Fibroblast of upper back skin (primary cell): Measurements from ENCODE around the gene PAPPA2.
"Not testable (repeated sequence)": the region's sequence is repeated elsewhere in the genome, so short reads cannot be mapped to it uniquely, and the experiment has no call there.

Experiments used
- DNase-seq: peaks from one replicate; pipeline ENCODE4 v3.0.0-alpha.2; 2013

PAPPA2 gene

DNA sequence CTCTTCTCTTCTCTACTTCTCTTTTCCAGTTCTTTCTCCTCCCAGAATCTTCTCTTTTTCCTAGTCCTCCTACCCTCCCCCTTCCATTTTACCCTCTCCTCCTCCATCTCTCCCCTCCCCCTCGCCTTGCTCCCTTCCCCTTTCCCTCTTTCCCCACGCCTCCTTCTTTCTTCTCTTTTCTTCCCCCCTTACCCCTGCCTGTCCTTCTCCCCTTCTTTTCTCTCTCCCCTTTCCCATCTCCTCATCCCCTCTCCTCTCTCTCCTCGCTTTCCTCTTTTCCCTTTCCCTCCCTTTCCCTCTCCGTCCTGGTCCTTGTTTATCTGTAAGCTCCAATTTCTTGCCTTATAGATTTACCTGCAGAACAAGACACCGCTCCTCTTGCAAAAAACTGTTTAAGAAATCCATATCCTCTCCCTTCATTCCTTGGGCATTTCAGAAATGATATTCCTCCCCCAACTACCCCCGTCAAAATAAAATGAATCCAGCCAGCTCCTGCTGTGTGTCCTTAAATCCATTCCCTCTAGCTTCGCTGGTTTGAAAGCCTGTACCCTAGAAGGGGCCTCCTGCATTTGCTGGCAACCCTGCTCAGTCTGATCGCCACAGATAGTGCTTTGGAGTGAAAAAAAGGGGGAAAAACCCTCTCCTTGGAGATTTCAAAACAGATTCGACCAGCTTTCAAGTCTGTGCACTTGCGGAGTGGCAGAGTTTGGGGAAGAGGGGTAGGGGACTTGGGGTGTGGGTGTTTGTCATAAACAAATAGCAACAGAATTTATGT, 89.4 kb downstream of the PAPPA2 start:
- no peak for DNase-seq

DNA sequence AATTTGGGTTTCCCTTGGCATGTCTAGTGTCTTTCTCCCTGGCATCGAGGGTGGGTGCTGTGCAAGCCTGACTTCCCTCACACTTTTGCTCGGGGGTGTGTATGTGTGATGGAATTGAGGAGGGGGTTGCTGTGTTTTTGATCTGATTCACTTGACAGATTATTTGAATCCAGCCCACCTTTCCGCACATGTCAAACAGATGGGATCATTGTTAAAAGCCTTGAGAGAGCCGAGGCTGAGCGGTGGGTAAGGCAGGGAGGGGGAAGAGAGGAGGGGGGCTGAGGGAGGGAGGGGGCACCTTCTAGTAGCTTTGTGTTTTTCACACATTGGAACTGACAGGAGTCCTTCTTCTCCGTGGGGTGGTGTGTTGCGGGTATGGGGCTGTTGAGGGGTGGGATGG, 90.0 kb downstream of the PAPPA2 start:
- no peak for DNase-seq

DNA sequence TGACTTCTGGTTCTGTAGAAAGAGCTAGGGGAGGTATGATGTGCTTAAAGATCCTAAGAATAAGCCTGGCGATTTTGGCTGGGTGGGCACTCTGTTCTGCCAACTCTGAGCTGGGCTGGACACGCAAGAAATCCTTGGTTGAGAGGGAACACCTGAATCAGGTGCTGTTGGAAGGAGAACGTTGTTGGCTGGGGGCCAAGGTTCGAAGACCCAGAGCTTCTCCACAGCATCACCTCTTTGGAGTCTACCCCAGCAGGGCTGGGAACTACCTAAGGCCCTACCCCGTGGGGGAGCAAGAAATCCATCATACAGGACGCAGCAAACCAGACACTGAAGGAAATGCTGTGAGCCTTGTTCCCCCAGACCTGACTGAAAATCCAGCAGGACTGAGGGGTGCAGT, 93.3 kb downstream of the PAPPA2 start:
- no peak for DNase-seq

DNA sequence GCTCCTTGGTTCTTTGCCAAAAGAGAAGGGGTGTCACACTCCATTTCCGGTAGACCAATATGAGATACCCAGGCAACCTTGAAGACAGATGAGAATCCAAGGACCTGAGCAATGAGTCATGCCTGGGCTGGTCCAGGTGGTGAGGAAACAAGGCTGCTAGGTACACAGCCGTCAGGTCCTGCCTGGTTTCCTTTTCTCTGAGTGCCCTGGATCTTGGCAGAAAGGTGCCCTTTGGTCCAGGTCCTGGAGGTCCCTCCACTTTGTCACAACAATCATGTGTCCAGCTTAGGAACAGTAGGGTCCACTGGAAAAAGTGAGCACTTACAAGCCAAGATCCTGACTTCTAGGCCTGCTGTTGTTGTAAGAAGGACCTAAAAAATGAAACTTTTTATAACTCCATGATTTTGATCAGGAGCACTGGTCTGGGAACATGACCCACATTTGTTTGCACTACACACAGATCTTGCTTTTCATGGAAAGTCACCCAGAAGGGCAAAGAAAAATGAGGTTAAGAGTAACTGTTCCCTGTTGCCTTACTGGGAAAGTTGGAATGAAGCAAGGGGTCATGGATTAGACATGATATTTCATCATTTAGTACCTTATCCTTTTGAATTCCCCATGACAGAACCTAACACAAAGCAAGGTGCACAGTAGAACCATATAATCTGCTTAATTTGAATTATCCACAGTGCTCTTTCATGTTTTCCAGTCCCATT, 94.7 kb downstream of the PAPPA2 start:
- DNase-seq: no peak

DNA sequence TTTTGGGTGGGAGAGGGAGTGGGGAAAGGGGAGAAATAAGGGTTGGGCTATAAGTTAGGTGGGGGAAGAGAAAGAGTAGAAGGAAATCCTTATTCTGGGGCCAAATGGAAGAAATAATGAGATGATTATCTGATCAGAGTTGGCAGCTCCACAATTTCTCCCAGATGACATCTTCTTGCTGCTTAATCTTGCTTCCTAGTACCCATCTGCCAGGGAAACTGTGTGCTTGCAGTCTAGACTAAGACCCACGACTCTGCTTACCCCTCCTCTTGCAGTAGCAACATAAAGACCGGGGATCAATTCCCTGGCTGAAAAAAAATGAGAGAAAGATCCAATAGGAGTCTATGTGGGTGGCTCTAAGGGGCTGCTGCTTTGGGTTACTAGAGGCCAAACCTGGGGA, 95.6 kb downstream of the PAPPA2 start:
- DNase-seq: no peak

DNA sequence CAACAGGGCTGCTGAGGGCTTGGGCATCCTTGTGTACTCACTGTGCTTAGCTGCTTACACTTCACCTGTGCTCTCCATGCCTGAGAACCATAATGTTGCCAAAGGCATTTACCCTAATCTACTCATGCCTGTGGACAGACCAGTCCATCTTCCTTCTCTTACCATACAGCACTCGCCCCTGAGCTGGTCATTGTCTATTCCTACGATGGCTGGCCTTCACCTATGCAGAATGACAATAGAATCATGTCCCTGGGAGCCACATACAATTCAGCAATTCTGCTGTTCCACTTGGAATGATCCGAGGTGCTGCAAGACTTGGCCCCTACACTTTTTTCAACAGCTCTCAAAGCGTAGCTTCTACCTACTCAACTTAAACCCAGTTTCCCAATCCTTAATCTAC, 96.5 kb downstream of the PAPPA2 start:
- DNase-seq: no peak

DNA sequence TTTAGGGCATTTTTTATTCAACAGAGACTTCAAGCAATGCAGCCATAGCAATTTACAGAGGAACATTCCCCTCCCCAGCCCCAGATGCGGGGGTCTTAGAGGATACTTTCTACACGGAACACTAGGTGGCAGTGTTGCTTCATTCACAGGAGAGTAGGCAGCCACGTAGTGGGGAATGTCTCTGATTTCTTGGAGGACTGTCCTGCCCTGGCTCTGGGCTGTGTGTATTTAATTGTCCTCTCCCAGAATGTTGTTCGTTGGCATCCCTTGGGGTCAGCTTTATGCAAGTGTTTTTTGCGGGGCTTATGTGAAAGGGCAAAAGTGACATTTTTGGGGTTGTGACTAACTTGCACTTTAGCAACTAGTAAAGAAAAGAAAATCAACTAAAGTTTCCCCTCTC, 96.9 kb downstream of the PAPPA2 start:
- DNase-seq: peak; percentile 74

DNA sequence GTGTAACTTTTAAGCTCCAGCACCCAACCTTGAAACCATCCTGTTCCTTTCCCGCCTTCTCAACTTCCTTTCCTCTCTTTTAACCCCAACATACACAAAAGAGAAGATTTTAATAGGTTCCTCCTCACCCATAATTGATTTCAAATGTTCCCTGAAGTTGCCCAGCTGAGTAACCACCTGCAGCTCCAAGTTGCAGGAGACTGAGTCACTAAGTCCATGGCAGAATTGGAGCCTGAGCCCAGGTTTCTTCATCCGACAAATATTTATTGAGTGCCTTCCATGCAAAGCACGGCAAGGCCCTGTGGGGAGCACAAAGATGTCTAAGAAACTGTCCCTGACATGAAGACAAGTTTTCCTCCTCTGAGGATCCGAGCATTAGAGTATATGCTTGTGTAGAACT, 97.7 kb downstream of the PAPPA2 start:
- peak; percentile 57 for DNase-seq

DNA sequence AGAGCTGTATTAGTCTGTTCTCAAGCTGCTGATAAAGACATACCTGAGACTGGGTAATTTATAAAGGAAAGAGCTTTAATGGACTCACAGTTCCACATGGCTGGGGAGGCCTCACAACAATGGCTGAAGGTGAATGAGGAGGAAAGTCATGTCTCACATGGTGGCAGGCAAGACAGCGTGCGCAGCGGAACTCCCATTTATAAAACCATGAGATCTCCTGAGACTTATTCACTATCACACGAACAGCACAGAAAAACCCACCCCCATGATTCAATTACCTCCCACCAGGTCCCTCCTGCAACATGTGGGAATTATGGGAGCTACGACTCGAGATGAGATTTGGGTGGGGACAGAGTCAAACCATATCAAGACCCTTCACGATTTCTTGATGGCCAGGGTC, 98.8 kb downstream of the PAPPA2 start:
- not testable (repeated sequence) for DNase-seq

DNA sequence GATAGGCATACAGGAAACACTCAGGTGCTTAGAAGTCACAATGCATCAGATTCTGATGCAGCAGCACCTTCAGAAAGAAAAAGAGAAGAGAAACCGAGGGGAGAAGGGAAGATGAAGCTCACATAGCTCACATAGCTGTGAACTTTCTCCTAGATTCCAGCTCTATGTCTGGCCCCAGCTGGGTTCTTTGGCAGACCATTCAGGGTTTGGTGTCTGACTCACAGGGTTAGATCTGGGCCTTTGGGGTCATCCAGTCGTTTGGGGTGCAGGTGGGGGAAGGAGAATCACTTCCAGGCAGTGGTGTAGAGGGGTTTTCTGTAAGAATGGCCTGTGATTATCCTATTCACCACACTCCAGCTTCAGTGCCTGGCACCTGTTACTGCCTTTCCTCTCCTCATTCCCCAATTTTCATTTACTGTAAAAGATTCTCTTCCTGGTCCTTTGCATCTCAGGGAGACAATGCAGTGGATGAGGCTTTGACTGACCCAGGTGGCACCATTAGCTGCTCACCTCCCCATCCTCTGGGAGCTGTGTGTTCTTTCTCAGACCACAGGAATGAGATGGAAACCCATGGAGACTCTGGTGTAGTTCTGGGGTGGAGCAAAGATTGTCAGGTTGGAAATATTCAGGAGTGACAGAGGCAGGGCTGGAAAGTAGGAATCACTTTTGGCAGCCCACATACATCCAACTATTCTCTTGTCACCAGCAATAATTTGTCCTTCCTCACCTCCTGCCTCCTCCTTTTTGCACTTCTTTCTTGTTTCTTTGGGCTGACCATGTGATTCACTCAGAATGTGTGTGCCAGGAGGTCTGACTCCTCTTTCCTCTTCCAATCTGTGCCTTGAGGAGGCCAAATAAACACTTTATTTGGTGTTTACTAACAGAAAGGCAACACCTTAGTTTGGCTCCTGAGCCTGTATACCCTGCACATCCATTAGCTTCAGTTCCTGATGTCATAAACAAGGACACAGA, 103.3 kb downstream of the PAPPA2 start:
- peak; percentile 50 for DNase-seq

DNA sequence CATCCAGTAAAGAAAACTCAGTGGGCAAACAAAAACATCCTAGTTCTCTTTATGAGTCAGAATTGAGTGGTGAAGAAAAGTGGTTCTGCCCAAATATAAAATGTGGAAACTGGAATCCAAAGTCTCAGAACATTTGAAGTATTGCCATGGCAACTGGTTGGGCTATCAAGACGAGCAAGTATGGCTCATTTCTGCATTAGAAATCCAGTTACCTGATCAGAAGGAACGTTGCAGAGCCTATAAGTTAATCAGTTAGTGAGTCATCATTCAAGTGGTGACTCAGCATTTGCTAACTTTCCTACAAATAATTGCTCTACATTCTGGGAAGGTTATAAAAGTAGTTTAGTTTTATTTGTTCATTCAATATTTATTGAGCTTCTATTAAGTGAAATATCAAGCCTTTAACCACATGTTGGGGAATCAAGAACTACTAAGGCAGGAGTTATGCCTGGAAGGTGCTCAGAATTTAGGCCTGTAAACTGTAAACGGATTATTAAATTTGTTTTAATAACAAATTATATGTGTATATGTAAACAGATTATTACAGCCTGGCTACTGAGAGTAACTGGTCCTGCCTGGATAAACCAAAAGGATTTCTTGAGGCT, 104.3 kb downstream of the PAPPA2 start:
- peak; percentile 61 for DNase-seq

DNA sequence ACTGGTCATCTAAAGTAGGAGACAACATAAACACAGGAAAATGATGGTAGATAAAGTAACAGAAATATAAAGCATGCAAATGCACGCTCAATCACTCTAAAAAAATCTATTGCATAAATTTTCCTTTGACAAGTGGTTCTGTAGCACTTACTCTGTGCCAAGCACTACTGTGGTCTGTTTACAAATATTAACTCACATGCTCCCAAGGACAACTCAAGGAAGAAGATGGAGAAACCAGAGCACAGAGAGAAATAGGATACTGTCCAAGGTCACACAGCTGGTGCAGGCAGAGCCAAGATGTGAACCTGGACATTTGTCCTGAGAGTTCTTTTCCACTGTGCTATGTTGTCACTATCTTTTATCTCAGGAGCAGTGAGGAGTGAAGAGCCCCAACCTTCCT, 105.2 kb downstream of the PAPPA2 start:
- no peak for DNase-seq

DNA sequence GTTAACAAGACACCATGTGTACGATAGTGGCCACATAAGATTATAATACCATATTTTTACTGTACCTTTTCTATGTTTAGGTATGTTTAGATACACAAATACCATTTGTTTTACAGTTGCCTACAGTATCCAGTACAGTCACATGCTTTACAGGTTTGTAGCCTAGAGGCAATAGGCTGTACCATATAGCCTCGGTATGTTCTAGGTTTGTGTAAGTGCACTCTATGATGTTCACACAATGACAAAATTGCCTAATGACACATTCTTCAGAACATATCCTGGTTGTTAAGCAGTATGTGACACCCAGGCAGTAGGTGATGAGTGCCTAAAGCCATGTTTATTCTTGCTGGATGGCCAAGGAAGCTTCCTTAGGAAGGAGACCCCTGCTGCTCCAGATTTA, 111.8 kb downstream of the PAPPA2 start:
- DNase-seq: no peak

DNA sequence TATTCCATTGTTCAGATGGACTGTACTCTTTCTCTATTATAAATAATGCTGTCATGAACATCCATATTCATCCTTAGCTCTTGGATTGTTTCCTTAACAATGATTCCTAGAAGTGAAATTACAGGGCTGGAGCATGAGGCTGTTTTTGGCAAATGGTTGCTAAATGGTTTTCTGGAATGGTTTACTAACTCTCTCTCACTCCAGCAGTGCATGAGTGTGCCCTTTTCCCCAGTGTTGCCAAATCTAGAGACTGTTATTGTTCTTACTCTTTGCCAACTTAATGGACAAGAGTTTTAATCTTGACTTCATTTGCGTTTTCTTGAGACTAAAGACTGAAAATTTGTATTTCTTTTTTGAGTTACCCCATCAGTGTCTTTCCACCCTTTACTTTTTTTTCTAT, 113.0 kb downstream of the PAPPA2 start:
- no peak for DNase-seq

DNA sequence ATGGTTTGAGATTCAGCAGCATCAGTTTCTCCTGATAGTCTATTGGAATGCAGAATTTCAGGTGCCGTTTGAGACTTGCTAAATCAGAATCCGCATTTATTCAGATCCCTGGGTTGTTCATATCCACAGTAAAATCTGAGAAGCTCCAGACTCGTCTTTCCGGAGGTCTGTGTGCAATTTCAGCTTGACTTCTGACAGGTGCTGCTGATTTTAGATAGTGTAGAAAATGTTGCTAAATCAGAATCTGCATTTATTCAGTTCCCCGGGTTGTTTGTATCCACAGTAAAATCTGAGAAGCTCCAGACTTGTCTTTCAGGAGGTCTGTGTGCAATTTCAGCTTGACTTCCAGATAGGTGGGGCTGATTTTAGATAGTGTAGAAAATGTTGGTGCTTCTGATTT, 113.7 kb downstream of the PAPPA2 start:
- no peak for DNase-seq

DNA sequence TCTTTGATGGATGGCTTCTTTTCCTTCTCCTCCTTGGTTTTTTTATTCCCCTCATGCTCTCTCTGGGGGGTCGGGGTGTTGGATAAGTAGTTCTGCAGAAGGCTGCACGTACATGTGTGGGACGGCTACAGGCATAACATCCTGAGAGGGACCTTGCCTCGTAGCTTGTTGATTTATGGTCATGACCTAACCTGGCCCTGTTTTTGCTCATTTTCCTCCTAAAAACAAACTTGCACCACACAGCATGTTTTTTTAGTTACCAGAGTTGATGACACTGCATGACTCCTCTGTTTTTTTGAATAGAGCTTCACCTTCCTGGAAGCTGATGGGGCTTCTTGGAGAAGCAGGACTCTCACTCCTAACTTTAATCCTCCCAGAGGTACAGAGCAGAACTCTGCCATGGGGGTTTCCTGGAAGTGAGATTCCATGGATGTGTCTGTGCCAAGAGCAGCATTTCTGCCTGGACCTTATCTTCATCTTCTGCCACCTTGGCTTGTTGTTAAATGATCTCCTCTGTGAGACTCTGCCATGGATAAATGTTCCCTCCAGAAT, 114.7 kb downstream of the PAPPA2 start:
- peak; percentile 36 for DNase-seq

DNA sequence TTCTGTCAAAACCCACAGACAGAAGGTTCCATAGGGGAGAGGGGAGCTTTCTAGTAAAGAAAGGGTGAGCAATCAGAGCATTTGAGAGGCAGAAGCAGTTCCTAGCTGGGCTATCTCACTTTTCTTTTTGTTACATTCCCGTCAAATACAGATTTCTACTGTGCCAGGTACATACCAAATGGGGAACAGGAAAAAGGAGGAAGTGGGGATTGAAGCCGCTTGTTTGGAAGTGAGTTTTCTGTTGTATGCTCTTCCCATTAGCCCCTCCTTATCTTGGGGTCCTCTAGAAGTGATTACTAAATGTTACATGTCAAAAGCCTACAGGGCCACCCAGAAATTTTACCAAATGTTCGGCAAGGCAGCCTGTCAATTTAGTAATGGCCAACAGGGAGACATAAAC, 116.1 kb downstream of the PAPPA2 start:
- DNase-seq: no peak

DNA sequence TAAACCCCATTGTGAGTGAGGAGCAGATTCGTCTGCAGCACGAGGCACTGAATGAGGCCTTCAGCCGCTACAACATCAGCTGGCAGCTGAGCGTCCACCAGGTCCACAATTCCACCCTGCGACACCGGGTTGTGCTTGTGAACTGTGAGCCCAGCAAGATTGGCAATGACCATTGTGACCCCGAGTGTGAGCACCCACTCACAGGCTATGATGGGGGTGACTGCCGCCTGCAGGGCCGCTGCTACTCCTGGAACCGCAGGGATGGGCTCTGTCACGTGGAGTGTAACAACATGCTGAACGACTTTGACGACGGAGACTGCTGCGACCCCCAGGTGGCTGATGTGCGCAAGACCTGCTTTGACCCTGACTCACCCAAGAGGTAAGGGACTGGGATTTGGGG, 132.2 kb downstream of the PAPPA2 start:
- DNase-seq: no peak

DNA sequence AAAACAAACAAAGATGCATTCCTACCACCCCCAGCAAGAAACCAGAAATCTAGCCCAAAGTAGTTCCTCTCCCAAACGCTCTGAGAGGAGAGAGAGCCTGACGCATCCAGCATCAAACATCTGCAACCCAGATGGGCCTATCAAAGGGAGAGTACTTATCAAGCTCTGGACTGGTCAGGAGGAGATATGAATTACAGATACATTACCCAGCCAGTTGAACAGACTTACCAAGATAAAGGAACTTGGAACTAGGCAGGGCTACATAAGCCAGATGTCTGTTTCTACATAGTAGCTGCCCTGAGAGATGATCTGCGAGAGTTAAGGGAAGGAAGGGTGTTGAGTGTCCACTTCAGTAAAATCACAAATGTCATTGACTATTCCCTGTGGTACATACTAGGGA, 138.4 kb downstream of the PAPPA2 start:
- DNase-seq: peak; percentile 47

DNA sequence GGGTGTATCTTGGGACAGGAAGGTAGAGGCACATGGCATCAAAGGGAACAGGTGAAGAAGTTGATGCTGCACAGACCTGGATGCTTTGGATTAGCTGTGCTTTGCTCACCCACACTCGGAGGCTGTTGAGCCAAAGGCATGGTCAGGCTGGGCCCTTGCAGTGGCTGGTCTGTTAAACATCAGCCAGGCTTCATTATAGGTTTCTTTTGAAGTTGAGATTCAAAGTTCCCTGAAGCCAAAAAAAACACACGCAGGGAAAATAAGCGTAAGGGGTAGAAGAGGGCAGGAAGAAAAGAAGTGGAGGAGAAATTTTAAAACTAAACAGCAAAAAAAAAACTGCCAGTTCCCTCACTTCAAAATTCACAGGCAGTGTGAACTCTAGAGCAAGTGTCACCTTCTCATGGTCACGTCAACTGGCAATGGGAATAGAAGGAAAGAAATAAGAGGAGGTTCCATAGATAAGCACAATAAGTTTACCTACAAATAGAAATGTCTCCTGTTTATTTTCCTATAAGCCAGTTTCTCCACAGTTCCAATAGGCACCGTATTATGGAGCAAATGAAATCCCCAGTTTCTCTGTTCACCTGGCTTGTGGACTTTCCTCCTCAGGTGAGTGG, 139.5 kb downstream of the PAPPA2 start:
- no peak for DNase-seq

DNA sequence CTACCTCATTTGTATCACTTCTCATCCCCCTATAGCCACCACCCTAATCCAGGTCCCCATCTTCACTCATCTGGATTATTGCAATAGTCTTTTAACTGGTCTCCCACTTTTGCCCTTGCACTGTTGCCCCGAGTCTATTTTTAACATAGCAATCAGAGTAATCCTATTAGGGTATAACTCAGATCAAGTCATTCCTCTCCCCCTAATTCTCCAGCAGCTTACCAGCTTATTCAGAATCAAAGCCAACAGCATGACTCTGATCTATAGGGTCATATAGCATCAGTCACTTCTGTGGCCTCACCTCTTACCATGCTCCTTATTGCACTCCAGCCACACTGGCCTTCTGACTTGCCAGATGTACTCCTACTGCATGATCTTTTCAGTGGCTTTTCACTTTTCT, 140.7 kb downstream of the PAPPA2 start:
- no peak for DNase-seq

DNA sequence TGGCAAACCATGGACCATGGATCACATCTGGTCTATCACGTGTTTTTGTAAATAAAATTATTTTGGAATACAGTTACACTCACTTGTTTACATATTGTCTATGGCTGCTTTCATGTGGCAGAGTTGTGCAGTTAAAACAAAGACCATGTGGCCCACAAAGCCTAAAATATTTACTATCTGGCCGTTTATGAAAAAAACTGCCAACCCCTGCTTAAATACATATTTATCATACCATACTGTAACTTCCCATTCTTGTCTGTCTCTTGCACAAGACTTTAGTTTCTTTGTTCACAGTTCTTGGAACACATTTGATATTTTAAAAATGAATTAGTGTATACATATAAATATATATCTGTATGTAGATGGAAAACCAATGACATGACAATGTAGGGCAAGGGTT, 141.5 kb downstream of the PAPPA2 start:
- no peak for DNase-seq
